Measurements from ENCODE around the gene EML4. TPM values are rescaled to one million over a fixed set of nuclear protein-coding genes. Genes with fewer than 3 reads are reported as not detected.

Gene EML4
- total RNA-seq, 1 experiment from 2014 or later: 52.0 TPM

DNA sequence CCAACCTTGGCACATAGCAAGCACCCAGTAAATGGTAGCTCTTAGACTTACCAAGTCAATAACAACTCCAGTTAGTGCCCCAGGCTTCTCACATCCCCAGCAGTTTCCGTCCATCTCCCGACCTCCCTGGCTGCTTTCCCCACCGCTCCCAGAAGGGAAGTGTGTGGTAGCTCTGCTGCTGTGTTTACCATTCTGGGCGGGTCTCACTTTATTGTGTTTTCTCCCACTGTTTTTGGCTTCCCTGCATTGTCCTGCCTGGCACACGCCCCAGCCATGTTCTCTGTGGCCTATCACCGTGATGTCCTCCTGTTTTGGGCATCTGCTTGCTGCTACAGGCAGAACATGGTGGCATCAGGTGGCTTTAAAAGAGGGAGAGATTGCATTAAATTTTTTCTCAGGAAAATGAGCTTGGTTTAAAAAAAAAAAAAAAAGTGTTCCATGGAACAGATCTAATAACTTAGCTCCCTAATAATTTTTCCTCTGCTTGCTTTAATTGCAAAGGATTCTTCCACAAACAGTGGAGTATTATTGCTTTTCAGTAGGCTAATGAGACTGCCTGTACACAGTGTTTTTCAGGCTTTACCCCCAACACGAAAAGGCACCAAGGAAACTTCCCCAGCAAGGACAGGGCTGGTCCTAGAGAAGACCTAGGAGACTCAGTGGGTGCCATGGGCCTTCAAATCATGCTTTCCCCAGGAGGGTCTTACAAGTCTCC, 199.8 kb downstream of the EML4 start:
- Histone ChIP-seq H3K4me3 (no peak overlapping the region), H3F3A (ENCODE audit: insufficient read depth, low read depth) (no peaks in the 10 kb centered on the region), H3K36me3 (ENCODE audit: low read depth) (no peaks in the 10 kb centered on the region), H3K4me1 (replicated peaks; ENCODE audit: insufficient read depth) (peaks cover 15% of the 10 kb centered on the region; the same call in 1 of the 2 replicates), H3K79me2 (ENCODE audit: low read depth) (no peaks in the 10 kb centered on the region), H3K9me3 (ENCODE audit: insufficient read depth, low read depth) (no peaks in the 10 kb centered on the region), H2AFZ (no peak overlapping the region), H3K4me2 (no peak overlapping the region), H3K27ac (no peak overlapping the region), H3K27me3 (ENCODE audit: insufficient read depth, low read depth) (no peaks in the 10 kb centered on the region), H3K9me2 (ENCODE audit: insufficient read depth) (no peaks in the 10 kb centered on the region), H4K20me1 (ENCODE audit: insufficient read depth) (no peaks in the 10 kb centered on the region)
- CTCF ChIA-PET: no interaction called here
- DNase-seq: no peak
- intact Hi-C loops (cut with micrococcal nuclease; ENCODE audit: unreplicated experiment): no loop called here
- BruUV-seq (replicated peaks): no TSS peak
- POLR2A ChIA-PET (ENCODE audit: unreplicated experiment): no interaction called here
- TF ChIP-seq CTCF (conservative IDR thresholded peaks at IDR 0.05): no peak
- TF ChIP-seq EZH2 (IDR thresholded peaks at IDR 0.05; ENCODE audit: low read depth): no peak

DNA sequence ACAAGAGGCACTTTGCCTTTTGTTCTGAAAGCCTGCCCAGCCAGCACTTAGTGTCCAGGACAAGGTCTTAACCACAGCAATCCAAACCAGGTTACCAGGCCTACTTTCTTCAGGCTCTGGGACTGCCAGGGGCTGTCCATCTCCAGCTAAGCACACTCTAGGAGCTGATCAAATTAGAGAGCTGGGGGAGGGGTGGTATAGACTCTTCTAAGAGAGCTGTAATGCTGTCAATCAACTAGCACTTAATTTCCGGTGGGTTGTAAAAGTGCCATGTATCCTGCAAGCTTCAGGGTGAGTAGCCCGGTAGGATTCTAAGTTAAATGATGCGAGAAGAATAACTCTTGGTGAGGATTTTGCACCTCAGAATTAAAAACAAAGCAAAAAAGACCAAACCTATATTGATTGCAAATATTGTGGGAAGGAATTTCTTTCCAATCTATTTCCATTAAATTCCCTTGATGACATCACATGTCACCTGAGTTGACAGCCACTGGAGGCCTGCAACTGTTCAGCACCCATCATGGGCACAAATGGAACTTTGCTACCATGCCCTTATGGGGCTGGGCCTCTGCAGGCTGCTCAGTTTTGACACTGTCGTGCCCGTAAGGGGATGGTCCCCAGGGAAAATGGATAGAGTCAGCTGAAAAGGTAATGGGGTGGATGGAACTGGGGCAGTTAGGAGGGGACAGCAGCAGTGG, 200.5 kb downstream of the EML4 start:
- Histone ChIP-seq H3K27ac (no peak overlapping the region), H3K27me3 (ENCODE audit: insufficient read depth, low read depth) (no peaks in the 10 kb centered on the region), H2AFZ (no peak overlapping the region), H3K4me1 (replicated peaks; ENCODE audit: insufficient read depth) (peaks cover 15% of the 10 kb centered on the region; the same call in 1 of the 2 replicates), H3K9me2 (ENCODE audit: insufficient read depth) (no peaks in the 10 kb centered on the region), H3K4me2 (no peak overlapping the region), H3K36me3 (ENCODE audit: low read depth) (no peaks in the 10 kb centered on the region), H3K9me3 (ENCODE audit: insufficient read depth, low read depth) (no peaks in the 10 kb centered on the region), H4K20me1 (ENCODE audit: insufficient read depth) (no peaks in the 10 kb centered on the region), H3F3A (ENCODE audit: insufficient read depth, low read depth) (no peaks in the 10 kb centered on the region), H3K4me3 (no peak overlapping the region), H3K79me2 (ENCODE audit: low read depth) (no peaks in the 10 kb centered on the region)
- intact Hi-C loops (cut with micrococcal nuclease; ENCODE audit: unreplicated experiment): no loop called here
- no peak for DNase-seq
- no TSS peak for BruUV-seq (replicated peaks)
- POLR2A ChIA-PET (ENCODE audit: unreplicated experiment): no interaction called here
- TF ChIP-seq EZH2 (IDR thresholded peaks at IDR 0.05; ENCODE audit: low read depth) (no peak), CTCF (conservative IDR thresholded peaks at IDR 0.05) (no peak)
- CTCF ChIA-PET: no interaction called here

- BruUV-seq (replicated peaks): no TSS peak
- H3K4me3 ChIP-seq: no peak overlapping the region
Measured at GRCh38 chr2:42371611-42372473, 202.7 kb downstream of the EML4 start.

More at GRCh38 chr2:42371611-42372473, 202.7 kb downstream of the EML4 start:
- intact Hi-C loops (cut with micrococcal nuclease; ENCODE audit: unreplicated experiment): no loop called here
- no peaks in the 10 kb centered on the region for H3F3A ChIP-seq (ENCODE audit: insufficient read depth, low read depth)
- no peak overlapping the region for H2AFZ ChIP-seq
- no peaks in the 10 kb centered on the region for H3K9me2 ChIP-seq (ENCODE audit: insufficient read depth)
- H3K4me1 ChIP-seq (replicated peaks; ENCODE audit: insufficient read depth): peaks cover 7% of the 10 kb centered on the region; the same call in 1 of the 2 replicates
- no peak for DNase-seq
- no peaks in the 10 kb centered on the region for H3K79me2 ChIP-seq (ENCODE audit: low read depth)
- H3K4me2 ChIP-seq: no peak overlapping the region
- H3K9me3 ChIP-seq (ENCODE audit: insufficient read depth, low read depth): no peaks in the 10 kb centered on the region
- TF ChIP-seq CTCF (conservative IDR thresholded peaks at IDR 0.05) (no peak), EZH2 (IDR thresholded peaks at IDR 0.05; ENCODE audit: low read depth) (no peak)
- H3K27ac ChIP-seq: no peak overlapping the region
- ChIA-PET CTCF (no interaction called here), POLR2A (ENCODE audit: unreplicated experiment) (no interaction called here)
- H4K20me1 ChIP-seq (ENCODE audit: insufficient read depth): no peaks in the 10 kb centered on the region
- no peaks in the 10 kb centered on the region for H3K27me3 ChIP-seq (ENCODE audit: insufficient read depth, low read depth)
- no peaks in the 10 kb centered on the region for H3K36me3 ChIP-seq (ENCODE audit: low read depth)
